HepG2 (cell line): ENCODE results near the gene KLHL21. TPM values are rescaled to one million over a fixed set of nuclear protein-coding genes. Genes with fewer than 3 reads are reported as not detected.

Experiments
- ELF3 ChIP-seq: IDR thresholded peaks from 2 replicates; pipeline ENCODE4 v1.6.1; 2016; ENCODE audit warnings: missing genetic modification reagents, missing compliant biosample characterization
- FOXC1 ChIP-seq: sonication (generic); formaldehyde crosslinking; IDR thresholded peaks from 2 replicates; pipeline ENCODE4 v1.8.0; 2022; ENCODE audit warnings: mild to moderate bottlenecking, missing genetic modification reagents, borderline replicate concordance
- HNRNPUL1 ChIP-seq: fragments of 200-400 bp; formaldehyde crosslinking; IDR thresholded peaks from 2 replicates; pipeline ENCODE4 v1.6.1; 2017; ENCODE audit warnings: low read depth, mild to moderate bottlenecking, low read length, moderate library complexity
- PHF8 ChIP-seq: sonication (generic); formaldehyde crosslinking; IDR thresholded peaks from 2 replicates; pipeline ENCODE4 v1.5.0; 2020; ENCODE audit warnings: missing genetic modification reagents
- SMC3 ChIP-seq: IDR thresholded peaks from 2 replicates; pipeline ENCODE4 v1.6.1; 2011; ENCODE audit warnings: low read length, improper control_type of control experiment
- ZBTB40 ChIP-seq, 2 experiments: fragments of 450-650 bp in 1 of 2; sonication (generic) in 1 of 2; formaldehyde crosslinking in 1 of 2; IDR thresholded peaks; 2 replicates each; pipeline versions ENCODE4 v1.6.1 to v1.8.0; 2016 to 2022; ENCODE audit warnings: antibody characterized with exemption in 1 of 2, mild to moderate bottlenecking in 1 of 2, missing genetic modification reagents in 1 of 2
- ZNF556 ChIP-seq: sonication (generic); formaldehyde crosslinking; IDR thresholded peaks from 2 replicates; pipeline ENCODE4 v1.4.0; 2020; ENCODE audit warnings: mild to moderate bottlenecking, missing genetic modification reagents, borderline replicate concordance
- ZSCAN12 ChIP-seq: sonication (generic); formaldehyde crosslinking; IDR thresholded peaks from 2 replicates; pipeline ENCODE4 v1.9.0; 2021; ENCODE audit warnings: mild to moderate bottlenecking, missing genetic modification reagents
- polyA plus RNA-seq, 8 experiments: library from polyadenylated mRNA; depleted of rRNA in 3 of 8; stranded (reverse) in 7 of 8; unstranded in 1 of 8; fragments of >200 nt; fragmentation: Illumina TruSeq in 4 of 8; extraction: Trizol in 4 of 8; gene quantifications; 2 replicates each; pipeline versions ENCODE4 v1.2.1 to v1.2.3, GENCODE V29; 2011 to 2016; ENCODE audit warnings: low read depth in 4 of 8, missing spikeins in 1 of 8, mixed read lengths in 1 of 8; ENCODE audit not compliant: insufficient read depth in 1 of 8
- total RNA-seq, 5 experiments: library from RNA; depleted of rRNA; stranded (reverse); fragments of >200 nt; fragmentation: Illumina TruSeq; extraction: Trizol; gene quantifications; 2 replicates each; pipeline ENCODE4 v1.2.3, GENCODE V29; 2016; ENCODE audit warnings: low read depth in 1 of 5
- TF ChIP-seq, protein P1 (sequence below): sonication (generic); formaldehyde crosslinking; IDR thresholded peaks from 2 replicates; pipeline ENCODE4 v1.5.0; 2020; ENCODE audit warnings: mild to moderate bottlenecking, missing genetic modification reagents, borderline replicate concordance
- TF ChIP-seq, protein P2 (sequence below): IDR thresholded peaks from 2 replicates; pipeline ENCODE4 v1.6.1; 2016; ENCODE audit warnings: mild to moderate bottlenecking
- TF ChIP-seq, protein P3 (sequence below): sonication (generic); formaldehyde crosslinking; IDR thresholded peaks from 2 replicates; pipeline ENCODE4 v1.8.1; 2023; ENCODE audit warnings: mild to moderate bottlenecking, missing genetic modification reagents

KLHL21 gene
- total and polyA plus RNA-seq, 2 of the 13 experiments (the other 11 are each of a cell fraction or from before 2014, with no cell fraction given), result 14.8 to 25.0 TPM

DNA sequence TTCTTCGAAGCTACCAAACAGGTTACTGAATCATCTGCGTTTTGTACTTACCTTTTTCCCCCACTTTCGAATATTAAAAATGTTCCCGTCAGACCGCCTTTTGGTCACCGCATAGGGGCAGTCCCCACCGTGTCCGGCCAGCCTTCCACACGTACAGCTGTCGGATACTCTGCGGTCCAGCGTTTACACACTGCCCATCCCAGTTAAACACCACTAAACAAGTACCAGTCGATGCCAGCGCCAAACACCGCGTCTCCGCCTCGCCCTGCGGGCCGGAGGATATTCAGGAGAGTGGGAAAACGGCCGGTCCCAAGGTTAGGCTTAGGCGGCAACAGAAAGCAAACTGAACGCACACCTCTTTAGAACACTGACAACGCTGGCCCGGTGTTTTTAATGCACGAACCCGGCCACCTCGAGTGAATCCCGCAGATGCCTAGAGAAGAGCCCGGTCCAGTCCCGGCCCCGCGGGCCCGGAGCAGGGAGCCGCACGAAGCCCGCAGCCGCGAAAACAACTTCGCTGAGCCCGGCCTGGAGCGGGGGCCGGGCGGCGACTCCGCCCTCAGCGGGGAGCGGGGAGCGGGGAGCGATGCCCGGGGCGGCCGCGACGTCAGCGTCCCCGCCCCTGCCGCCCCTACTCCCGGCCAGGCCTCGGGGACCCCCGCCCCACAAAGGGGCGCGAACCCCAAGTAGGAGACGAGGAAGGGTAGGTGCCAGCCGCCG lies 10.1 kb upstream of the KLHL21 start (continued):
- TF ChIP-seq ZBTB40 (IDR thresholded peaks at IDR 0.05) (no peak), ZBTB40 (CRISPR knock-in tag; IDR thresholded peaks at IDR 0.05) (peak; percentile 44; the same call in 1 of the 2 replicates), PHF8 (CRISPR knock-in tag) (peak; percentile 60), ELF3 (CRISPR knock-in tag) (no peak), FOXC1 (no peak; the same call in 1 of the 2 replicates), HNRNPUL1 (no peak), ZNF556 (no peak), ZSCAN12 (CRISPR knock-in tag) (no peak), SMC3 (no peak)
- TF ChIP-seq, protein P1, sequence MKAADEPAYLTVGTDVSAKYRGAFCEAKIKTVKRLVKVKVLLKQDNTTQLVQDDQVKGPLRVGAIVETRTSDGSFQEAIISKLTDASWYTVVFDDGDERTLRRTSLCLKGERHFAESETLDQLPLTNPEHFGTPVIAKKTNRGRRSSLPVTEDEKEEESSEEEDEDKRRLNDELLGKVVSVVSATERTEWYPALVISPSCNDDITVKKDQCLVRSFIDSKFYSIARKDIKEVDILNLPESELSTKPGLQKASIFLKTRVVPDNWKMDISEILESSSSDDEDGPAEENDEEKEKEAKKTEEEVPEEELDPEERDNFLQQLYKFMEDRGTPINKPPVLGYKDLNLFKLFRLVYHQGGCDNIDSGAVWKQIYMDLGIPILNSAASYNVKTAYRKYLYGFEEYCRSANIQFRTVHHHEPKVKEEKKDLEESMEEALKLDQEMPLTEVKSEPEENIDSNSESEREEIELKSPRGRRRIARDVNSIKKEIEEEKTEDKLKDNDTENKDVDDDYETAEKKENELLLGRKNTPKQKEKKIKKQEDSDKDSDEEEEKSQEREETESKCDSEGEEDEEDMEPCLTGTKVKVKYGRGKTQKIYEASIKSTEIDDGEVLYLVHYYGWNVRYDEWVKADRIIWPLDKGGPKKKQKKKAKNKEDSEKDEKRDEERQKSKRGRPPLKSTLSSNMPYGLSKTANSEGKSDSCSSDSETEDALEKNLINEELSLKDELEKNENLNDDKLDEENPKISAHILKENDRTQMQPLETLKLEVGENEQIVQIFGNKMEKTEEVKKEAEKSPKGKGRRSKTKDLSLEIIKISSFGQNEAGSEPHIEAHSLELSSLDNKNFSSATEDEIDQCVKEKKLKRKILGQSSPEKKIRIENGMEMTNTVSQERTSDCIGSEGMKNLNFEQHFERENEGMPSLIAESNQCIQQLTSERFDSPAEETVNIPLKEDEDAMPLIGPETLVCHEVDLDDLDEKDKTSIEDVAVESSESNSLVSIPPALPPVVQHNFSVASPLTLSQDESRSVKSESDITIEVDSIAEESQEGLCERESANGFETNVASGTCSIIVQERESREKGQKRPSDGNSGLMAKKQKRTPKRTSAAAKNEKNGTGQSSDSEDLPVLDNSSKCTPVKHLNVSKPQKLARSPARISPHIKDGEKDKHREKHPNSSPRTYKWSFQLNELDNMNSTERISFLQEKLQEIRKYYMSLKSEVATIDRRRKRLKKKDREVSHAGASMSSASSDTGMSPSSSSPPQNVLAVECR, result 0 out of 2 replicates have a peak, but pooled peaks have one; percentile 57
- TF ChIP-seq, protein P2, sequence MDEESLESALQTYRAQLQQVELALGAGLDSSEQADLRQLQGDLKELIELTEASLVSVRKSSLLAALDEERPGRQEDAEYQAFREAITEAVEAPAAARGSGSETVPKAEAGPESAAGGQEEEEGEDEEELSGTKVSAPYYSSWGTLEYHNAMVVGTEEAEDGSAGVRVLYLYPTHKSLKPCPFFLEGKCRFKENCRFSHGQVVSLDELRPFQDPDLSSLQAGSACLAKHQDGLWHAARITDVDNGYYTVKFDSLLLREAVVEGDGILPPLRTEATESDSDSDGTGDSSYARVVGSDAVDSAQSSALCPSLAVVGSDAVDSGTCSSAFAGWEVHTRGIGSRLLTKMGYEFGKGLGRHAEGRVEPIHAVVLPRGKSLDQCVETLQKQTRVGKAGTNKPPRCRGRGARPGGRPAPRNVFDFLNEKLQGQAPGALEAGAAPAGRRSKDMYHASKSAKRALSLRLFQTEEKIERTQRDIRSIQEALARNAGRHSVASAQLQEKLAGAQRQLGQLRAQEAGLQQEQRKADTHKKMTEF (CRISPR knock-in tag), result 0 out of 2 replicates have a peak, but pooled peaks have one; percentile 2
- TF ChIP-seq, protein P3, sequence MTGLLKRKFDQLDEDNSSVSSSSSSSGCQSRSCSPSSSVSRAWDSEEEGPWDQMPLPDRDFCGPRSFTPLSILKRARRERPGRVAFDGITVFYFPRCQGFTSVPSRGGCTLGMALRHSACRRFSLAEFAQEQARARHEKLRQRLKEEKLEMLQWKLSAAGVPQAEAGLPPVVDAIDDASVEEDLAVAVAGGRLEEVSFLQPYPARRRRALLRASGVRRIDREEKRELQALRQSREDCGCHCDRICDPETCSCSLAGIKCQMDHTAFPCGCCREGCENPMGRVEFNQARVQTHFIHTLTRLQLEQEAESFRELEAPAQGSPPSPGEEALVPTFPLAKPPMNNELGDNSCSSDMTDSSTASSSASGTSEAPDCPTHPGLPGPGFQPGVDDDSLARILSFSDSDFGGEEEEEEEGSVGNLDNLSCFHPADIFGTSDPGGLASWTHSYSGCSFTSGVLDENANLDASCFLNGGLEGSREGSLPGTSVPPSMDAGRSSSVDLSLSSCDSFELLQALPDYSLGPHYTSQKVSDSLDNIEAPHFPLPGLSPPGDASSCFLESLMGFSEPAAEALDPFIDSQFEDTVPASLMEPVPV (CRISPR knock-in tag), result 0 out of 2 replicates have a peak, but pooled peaks have one; percentile 7
